Measurements from ENCODE around the gene PAX7. TPM values are rescaled to one million over a fixed set of nuclear protein-coding genes. Genes with fewer than 3 reads are reported as not detected.

PAX7 gene
- total RNA-seq, 1 experiment from 2014 or later = not detected

DNA sequence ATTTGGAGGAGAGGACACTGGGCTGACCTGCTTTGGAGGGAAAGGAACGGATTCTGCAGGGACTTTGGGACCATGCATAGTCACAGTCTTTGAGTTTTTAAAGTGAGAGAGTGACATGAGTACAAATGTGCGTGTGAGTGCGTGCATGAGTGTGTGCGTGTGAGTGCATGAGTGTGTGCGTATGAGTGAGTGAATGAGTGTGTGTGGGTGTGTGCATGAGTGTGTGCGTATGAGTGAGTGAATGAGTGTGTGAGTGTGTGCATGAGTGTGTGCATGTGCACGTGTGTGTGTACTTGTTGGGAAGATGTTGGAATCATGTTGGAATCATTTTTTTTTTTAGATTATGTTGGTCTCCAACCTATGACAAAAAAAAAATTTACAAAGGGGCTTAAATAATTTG, 70.5 kb downstream of the PAX7 start:
- Mint-ChIP-seq H3K4me1 (ENCODE audit: insufficient read depth, unreplicated experiment) (no peaks in the 10 kb centered on the region), H3K27ac (ENCODE audit: low read depth, unreplicated experiment) (no peak overlapping the region), H3K36me3 (ENCODE audit: insufficient read depth, unreplicated experiment) (peaks cover 5% of the 10 kb centered on the region), H3K9me3 (ENCODE audit: unreplicated experiment) (no peaks in the 10 kb centered on the region), H3K27me3 (ENCODE audit: insufficient read depth, unreplicated experiment) (peaks cover 37% of the 10 kb centered on the region), H3K4me3 (ENCODE audit: unreplicated experiment) (no peak overlapping the region)
- ChIA-PET POLR2A (no interaction called here), CTCF (interaction anchor here (0.7 kb wide), 1 partner anchor 123 kb away, joined by 3 read pairs; no protein-coding TSS in a partner anchor)
- TF ChIP-seq, protein P1, sequence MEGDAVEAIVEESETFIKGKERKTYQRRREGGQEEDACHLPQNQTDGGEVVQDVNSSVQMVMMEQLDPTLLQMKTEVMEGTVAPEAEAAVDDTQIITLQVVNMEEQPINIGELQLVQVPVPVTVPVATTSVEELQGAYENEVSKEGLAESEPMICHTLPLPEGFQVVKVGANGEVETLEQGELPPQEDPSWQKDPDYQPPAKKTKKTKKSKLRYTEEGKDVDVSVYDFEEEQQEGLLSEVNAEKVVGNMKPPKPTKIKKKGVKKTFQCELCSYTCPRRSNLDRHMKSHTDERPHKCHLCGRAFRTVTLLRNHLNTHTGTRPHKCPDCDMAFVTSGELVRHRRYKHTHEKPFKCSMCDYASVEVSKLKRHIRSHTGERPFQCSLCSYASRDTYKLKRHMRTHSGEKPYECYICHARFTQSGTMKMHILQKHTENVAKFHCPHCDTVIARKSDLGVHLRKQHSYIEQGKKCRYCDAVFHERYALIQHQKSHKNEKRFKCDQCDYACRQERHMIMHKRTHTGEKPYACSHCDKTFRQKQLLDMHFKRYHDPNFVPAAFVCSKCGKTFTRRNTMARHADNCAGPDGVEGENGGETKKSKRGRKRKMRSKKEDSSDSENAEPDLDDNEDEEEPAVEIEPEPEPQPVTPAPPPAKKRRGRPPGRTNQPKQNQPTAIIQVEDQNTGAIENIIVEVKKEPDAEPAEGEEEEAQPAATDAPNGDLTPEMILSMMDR (IDR thresholded peaks at IDR 0.05; ENCODE audit: unreplicated experiment) = no peak
- intact Hi-C loops (cut with micrococcal nuclease) = no loop called here
- BruUV-seq (replicated peaks) = no TSS peak
- DNase-seq (ENCODE audit: unreplicated experiment) = no peak

DNA sequence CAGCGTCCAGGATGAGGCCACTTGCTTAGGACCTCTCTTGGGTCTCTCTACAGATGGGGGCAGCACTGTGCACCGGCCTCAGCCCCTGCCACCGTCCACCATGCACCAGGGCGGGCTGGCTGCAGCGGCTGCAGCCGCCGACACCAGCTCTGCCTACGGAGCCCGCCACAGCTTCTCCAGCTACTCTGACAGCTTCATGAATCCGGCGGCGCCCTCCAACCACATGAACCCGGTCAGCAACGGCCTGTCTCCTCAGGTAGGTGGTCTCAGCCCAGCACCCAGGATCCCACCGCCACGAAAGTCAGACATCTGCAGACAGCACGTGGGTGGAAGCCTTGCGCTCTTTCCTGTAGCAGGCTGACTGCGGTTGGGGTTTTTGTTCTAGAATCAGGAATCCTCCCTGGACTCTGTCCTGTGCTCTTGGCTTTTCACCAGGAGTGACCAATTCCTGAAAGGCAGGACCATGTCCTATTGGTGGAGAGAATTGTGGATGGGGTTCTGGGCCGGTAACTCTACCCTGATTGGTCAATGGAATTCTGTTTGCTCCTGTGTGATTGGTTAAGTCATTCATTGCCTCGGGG, 72.5 kb downstream of the PAX7 start:
- peak; percentile 17 for DNase-seq (ENCODE audit: unreplicated experiment)
- ChIA-PET POLR2A (no interaction called here), CTCF (no interaction called here)
- TF ChIP-seq, protein P1 (IDR thresholded peaks at IDR 0.05; ENCODE audit: unreplicated experiment) = no peak
- Mint-ChIP-seq H3K36me3 (ENCODE audit: insufficient read depth, unreplicated experiment) (peaks cover 4% of the 10 kb centered on the region), H3K9me3 (ENCODE audit: unreplicated experiment) (no peaks in the 10 kb centered on the region), H3K27me3 (ENCODE audit: insufficient read depth, unreplicated experiment) (peaks cover 18% of the 10 kb centered on the region), H3K27ac (ENCODE audit: low read depth, unreplicated experiment) (no peak overlapping the region), H3K4me1 (ENCODE audit: insufficient read depth, unreplicated experiment) (no peaks in the 10 kb centered on the region), H3K4me3 (ENCODE audit: unreplicated experiment) (no peak overlapping the region)
- intact Hi-C loops (cut with micrococcal nuclease) = no loop called here
- BruUV-seq (replicated peaks) = no TSS peak

DNA sequence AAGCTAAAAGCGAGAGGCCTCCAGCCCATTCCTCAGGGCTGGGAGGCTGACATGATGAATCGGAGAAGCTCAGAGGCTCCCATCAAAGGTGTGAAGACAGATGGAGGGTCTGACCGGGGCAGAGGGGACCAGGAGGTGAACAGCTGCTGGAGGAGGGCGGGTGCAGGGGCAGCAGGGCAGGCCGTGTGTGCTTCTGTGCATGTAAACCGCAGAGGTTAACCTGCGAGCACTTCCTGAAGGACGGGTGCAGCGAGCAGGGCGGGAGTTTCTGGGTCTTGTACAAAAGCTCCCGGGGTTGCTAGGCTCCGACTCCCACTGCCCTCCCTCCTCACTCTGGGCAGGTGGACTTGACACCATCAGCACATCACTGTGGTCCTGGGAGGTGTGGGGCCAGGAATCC, 75.2 kb downstream of the PAX7 start:
- DNase-seq (ENCODE audit: unreplicated experiment) = no peak
- no TSS peak for BruUV-seq (replicated peaks)
- Mint-ChIP-seq H3K4me3 (ENCODE audit: unreplicated experiment) (no peak overlapping the region), H3K27me3 (ENCODE audit: insufficient read depth, unreplicated experiment) (peaks cover 13% of the 10 kb centered on the region), H3K4me1 (ENCODE audit: insufficient read depth, unreplicated experiment) (no peaks in the 10 kb centered on the region), H3K27ac (ENCODE audit: low read depth, unreplicated experiment) (no peak overlapping the region), H3K36me3 (ENCODE audit: insufficient read depth, unreplicated experiment) (no peaks in the 10 kb centered on the region), H3K9me3 (ENCODE audit: unreplicated experiment) (no peaks in the 10 kb centered on the region)
- CTCF ChIA-PET = no interaction called here
- TF ChIP-seq, protein P1 (IDR thresholded peaks at IDR 0.05; ENCODE audit: unreplicated experiment) = no peak
- intact Hi-C loops (cut with micrococcal nuclease) = no loop called here
- POLR2A ChIA-PET = no interaction called here

DNA sequence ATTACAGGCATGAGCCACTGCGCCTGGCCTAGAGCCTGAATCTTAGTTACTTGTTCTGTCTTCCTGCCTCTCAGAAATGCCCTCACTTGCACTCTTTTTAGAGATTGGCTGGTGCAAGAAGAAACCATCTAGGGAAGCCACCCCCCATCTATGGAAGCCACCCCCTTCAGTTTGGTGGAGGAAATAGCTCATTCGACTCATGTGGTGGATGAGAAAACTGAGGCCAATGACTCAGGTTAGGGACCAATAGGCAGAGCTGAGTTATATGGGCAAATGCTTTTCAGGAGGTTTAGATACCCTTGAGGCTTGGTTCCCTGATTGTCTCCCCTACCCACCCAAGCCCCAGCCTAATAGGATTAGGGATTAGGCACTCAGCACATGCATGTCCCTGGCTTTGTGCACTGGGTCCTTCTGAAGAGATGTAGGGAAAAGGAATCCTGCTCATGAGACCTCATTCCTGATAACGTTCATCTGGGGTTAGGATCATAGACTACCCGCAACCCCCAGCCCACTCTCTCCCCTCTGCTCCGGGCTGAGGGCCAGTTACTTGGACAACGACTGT, 77.1 kb downstream of the PAX7 start:
- intact Hi-C loops (cut with micrococcal nuclease) = no loop called here
- CTCF ChIA-PET = interaction anchor here (0.6 kb wide), 1 partner anchor 1040 kb away, joined by 3 read pairs; no protein-coding TSS in a partner anchor
- Mint-ChIP-seq H3K4me3 (ENCODE audit: unreplicated experiment) (no peak overlapping the region), H3K9me3 (ENCODE audit: unreplicated experiment) (no peaks in the 10 kb centered on the region), H3K27ac (ENCODE audit: low read depth, unreplicated experiment) (no peak overlapping the region), H3K4me1 (ENCODE audit: insufficient read depth, unreplicated experiment) (no peaks in the 10 kb centered on the region), H3K36me3 (ENCODE audit: insufficient read depth, unreplicated experiment) (no peaks in the 10 kb centered on the region), H3K27me3 (ENCODE audit: insufficient read depth, unreplicated experiment) (peaks cover 31% of the 10 kb centered on the region)
- DNase-seq (ENCODE audit: unreplicated experiment) = no peak
- BruUV-seq (replicated peaks) = no TSS peak
- POLR2A ChIA-PET = no interaction called here
- TF ChIP-seq, protein P1 (IDR thresholded peaks at IDR 0.05; ENCODE audit: unreplicated experiment) = no peak

All from MCF 10A (cell line).